HG03045 (cell line): ENCODE data around the gene KRTAP4-4.

Experiments
- ATAC-seq: cut with Tn5 transposase; IDR thresholded peaks from one replicate; pipeline ENCODE4 v1.9.1; 2021; ENCODE audit warnings: mild to moderate bottlenecking, moderate library complexity; ENCODE audit not compliant: unreplicated experiment

Gene KRTAP4-4

DNA sequence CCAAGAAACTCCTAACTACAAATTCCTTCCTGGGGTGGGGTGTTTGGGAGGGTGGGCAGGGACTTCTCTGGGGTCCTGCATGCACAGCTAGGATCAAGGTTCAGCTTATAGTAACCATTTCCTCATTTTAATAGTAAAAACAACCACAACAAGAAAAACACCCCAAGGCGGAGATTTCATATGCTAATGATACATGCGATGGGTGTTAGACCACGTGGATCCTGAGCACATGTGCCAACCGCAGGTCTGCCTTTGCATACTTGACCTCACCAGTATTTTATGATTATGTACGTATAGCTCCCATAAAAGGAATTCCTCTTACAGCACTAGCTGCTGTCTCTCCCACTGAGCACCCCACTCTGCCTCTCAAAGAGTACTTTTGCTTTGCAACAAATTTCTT lies 44.3 kb downstream of the KRTAP4-4 start:
- ATAC-seq = no peak

DNA sequence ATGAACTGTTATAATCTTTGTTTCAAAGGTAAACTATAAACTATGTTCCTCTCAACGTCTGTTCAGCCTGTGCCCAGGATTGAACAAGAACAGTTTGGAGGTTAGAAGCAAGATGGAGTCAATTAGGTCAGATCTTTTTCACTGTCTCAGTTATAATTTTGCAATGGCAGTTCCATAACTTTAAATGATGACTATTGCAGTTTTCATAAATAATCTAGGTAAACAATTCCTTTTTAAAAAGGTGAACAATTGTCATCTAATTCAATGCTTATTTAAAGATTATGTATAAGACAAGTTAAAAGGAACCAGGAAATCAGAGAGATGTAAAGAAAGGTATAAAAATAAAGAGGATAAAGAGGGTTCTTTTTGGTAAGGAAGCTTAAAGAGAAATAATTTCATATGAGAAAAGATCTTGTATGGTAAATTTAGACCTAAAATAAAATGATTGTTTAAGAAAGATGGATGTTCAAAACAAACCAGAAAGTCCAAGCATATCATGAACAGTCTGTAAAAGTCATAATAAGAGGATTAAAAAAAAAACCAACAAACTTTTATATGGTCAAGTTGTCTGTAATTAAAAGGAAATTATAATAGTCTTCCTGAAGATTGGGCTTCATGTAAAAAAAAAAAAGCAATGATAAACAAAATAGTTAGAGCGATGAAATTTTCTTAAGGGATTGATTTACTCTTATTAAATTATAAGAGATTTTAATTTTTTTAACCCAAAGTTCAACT lies 49.2 kb downstream of the KRTAP4-4 start:
- ATAC-seq = no peak
